GM10847 (cell line): Measurements from ENCODE around the gene ATRIP.

ENCODE experiments used
- POLR2A ChIP-seq: IDR thresholded peaks from 2 replicates; pipeline ENCODE4 v1.6.1; 2011; ENCODE audit not compliant: insufficient read length; ENCODE audit errors: extremely low read depth

The ATRIP gene

DNA sequence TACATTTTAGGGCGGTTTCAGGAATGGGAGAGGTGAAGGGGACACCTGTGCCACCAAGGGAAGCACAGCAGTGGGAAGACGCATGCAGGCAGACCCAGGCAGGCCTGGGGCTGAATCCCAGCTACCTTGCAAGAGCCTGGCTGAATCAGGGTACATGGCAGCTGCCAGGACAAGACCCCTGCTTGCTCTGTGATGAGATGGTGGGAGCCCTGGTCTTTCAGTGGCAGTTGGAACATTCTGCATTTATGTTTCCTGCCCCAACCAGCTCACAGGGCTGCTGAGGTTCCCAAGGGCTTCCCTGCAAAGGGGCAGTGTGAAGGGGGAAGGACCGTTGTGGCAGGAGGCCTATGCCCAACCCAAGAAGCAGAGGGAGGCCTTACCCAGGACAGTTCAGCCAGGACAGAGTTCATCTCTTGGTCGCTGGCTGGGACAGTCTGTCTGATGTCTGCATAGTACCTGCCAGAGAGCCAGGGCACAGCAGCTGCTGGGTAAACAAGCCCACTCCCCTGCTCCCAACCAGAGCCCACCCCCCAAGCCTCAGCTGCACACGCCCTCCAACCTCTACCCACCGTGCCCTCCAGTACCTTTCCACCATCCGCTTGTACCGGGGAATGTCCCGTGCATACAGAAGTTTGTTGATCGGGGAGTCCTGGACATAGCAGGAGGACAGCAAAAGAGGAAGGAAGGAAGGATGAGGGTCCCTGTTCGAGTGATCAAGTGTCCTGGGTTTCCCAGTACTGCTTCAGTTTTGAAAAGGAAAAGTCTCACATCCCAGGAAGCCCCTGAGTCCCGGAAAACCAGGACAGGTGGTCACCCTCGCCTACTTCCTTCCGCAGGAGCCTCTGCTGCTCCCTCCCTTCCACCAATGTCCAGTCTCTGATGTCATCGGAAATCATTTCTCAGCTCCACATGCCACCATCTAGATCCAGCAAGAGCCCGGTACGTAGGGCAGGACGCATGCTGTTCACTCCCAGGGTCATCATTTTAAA lies 39.8 kb upstream of the ATRIP start:
- TF ChIP-seq POLR2A: no peak

DNA sequence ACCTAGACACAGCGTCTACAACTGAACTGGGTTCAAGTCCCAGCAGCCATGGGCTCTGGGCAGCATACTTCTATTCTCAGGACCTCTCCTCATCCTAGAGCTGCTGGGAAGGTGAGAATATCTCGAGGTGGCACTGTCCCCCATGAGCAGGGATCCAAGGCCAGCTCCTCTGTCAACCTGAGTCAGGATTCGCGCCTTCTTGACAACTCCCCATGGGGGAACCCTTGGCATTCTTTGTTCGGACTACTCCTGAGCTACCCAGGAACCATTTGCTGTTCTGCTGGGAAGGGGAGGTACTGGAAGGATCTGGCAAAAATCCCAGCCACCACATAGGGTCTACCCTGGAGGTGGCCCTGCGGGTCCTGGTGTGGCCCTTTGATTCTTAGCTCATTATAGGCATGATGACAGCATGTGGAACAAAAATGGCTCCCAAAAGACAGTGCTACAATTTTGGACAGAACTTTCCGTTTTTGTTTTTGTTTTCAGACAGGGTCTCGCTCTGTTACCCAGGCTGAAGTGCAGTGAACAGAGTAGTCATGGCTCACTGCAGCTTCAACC lies 38.9 kb upstream of the ATRIP start:
- TF ChIP-seq POLR2A: no peak

DNA sequence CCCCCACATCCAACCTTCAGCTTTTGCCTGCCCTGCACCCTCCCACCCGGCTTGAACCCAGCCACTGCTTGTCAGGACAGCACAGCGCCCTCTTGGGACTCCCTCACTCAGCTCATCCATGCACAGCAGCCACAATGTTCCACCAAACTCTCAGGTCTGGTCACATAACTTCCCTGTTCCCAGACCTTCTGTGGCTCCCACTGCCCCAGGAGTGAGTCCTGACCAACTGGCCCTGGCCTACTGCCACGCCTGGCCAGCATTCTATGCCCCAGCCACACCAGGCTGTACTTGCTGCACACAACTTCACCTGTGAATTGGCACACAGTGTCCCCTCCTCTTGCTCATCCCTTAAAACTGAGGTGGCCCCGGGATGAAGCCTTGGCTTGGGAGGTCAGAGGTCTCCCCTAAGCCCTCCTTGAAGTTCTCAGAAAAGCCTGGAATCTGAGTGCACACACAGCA lies 37.7 kb upstream of the ATRIP start:
- no peak for TF ChIP-seq POLR2A

DNA sequence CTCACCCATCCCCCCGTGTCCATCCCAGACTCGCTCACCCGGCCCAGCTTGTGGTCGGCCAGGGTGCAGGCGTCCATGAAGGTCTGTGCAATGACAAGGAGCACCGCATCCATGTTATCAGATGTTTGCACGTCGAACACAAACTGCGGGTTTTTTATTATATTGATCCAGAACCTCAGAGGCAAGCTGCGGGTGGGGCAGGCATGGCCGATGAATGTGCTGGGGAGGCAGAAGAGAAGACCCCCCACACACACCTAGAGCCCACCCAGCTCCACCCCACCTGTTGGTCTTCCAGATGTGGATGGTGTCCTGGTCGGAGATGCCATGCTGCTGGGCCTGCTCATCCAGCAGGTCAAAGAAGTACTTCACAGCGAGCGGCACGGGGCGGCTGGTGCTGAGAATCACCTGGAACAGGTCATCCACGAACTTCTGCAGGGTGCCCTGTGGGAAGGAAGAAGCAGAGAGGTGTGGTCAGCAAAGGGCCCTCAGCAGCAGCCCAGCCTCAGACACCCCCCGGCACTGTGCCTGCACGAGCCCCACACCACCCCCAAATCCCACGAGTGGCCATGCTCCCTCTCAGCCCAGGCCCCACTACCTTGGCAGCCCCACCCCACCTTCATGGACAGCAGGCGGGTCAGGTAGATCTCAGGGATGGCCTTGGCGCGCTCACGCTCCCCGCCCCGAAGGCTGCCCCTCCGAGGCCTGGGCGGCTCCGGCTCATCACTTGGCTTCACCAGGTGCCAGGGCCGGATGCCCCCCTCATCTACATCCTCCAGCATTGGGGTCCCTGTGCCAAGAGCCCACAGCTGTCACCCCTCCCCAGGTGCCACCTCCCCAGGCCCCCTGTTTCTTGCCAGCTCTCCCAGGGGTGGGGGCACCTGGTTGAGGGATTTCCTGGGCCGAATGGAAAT lies 37.0 kb upstream of the ATRIP start:
- TF ChIP-seq POLR2A: no peak

DNA sequence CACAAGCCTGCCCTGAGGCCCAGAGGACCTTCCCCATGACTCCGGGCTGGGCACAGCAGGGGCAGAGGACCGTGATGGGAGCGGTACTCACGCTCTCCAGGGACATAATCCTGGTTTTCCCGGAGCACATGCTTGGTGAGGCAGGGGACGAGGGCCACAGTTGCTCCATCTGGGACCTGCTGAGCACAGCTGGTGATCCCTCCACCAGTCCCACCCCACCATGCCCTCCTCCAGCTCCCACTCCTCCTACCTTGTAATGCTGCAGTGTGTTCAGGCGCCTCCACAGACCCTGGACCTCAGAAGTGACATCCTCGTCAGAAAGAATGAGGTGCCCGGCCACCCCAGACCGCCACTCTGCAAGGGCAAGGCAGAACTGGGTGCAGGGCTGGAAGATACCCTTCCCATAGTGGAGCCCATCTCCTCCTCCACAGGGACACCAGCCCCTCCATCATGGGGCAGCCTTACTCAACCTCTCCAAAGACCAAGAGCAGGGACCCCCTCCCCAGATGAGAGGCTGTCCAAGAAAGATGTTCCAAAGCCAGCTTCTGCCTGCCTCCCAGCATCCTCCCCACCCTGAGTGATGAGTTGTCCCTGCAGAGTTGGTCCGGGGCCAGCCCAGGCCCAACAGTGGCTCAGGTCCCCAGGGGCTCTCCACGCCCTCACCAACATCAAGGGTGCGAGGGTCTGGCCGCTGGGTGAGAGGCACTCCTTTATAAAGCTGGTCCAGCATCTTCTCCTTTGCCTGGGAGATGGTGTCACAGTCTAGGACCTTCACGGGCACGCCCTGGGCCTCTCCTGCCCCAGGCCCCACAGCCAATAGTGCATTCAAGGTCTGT lies 36.1 kb upstream of the ATRIP start:
- TF ChIP-seq POLR2A: no peak

DNA sequence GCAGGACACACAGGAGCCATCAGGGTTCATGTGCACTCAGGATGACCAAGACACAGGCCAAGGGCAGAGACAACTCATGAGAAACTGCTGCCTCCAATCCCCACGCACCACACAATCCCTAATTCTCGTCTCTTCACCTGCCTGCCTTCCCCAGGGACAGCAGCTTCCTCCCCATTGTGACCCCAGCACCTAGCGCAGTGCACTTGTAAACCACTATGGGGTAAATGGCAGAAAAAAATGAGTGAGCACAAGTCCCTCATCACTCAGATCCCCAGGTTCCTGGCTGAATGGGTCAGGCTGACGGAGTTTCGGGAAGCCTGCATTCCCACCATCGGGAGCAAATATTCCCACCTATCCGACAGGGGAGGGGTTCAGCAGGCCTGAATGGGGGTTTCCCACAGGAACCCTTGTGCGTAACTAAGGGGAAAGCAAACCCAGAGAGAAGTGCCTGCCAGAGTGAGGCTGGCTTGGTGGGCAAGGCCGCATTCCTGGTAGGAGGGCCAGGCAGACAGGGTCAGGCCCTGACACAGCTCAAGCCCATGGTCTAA lies 35.4 kb upstream of the ATRIP start:
- no peak for TF ChIP-seq POLR2A

DNA sequence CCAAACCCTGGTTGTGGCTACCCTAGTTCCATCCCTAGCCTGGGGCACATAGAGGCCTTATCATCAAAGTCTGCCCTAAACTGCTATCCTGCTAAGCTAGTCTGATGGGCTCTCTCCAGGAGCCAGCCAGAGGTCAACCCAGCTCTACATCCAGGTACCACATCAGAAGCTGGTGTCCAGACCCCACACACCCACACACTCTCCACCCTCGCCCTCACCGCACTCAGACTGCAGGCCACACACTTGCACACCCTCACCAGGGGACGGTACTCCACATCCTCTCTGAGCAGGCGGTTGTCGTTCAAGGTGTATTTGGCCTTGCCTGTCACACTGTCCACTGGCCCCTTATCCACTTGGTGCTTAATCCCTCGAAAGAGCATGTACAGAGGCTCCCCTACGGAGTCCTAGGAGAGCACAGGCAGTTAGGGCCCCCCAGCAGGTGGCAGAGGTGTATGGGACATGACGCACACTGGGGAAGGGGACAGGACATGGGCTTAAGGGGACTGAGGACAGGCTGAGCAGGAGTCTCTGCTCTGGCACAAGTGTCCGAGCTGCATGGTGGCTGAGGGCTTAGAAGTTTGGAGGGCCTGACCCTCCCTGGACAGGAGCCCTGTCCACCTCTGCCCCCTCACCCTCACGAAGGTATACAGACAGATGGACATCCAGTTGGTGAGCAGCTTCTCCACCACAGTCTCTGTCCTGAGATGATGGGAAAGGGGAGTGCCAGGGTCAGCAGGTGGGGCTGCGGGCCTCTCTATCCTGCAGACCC lies 34.7 kb upstream of the ATRIP start:
- TF ChIP-seq POLR2A: no peak

DNA sequence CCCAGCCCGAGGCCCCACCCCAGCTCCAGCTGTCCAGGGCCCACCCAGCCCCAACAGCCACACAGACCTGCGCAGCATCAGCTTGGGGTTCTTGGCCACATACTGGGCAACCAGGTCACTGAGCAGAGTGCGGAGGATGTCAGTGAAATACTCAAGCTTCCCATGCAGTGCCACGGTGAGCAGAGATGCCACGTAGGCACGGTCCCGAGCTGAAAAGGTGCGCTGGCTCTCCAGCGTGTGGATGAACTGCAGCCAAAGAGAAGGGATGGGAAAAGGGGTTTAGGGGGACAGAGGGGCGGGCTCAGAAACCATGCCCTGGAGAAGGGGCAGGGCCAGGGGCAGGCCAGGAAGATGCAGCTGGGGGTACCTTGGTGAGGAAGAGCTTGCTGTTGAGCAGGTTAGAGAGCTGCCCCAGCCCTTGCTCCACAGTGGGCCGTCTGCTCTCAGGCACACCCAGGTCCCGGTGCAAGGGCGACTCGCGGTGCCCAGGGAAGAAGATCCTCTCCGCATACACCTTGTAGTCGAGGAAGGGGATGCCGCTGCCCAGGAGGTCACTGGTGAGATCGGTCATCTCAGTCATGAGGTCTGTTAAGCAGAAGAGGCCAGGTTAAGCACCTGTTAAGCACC lies 34.0 kb upstream of the ATRIP start:
- TF ChIP-seq POLR2A: no peak

DNA sequence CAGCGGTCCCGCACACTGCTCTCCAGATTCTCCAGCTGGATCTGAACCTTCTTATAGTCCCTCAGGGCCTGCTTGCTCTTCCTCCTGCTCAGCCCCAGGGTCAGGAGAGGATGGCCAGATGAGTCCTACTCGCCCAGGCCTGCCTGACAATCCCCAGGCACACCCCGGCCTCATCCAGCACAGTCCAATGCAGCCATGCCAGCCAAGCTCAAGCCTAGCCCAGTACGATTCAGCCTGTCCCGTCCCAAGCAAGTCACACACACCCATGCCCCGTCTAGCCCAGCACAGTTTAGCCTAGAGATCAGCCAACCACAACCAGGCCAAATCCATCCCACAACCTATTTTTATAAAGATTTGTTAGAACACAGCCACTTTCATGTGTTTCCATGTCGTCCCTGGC lies 33.5 kb upstream of the ATRIP start:
- no peak for TF ChIP-seq POLR2A

DNA sequence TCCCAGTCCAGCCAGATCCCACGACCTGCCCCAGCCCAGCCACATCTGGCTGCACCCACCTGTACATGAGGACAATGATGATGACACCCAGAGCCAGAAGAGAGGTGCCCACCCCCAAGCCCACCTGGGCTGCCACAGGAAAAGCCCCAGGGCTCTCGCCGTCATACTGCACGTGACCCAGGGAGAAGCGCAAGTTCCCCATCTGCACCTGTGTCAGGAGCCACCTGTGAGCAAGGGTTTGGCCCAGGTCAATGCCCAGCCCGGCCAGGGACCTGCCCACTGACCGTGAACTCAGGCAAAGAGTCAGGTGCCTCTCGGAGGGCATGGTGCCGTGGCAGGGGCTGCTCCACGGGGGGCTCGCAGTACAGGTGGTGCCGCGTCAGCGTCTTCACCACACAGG lies 32.9 kb upstream of the ATRIP start:
- no peak for TF ChIP-seq POLR2A

DNA sequence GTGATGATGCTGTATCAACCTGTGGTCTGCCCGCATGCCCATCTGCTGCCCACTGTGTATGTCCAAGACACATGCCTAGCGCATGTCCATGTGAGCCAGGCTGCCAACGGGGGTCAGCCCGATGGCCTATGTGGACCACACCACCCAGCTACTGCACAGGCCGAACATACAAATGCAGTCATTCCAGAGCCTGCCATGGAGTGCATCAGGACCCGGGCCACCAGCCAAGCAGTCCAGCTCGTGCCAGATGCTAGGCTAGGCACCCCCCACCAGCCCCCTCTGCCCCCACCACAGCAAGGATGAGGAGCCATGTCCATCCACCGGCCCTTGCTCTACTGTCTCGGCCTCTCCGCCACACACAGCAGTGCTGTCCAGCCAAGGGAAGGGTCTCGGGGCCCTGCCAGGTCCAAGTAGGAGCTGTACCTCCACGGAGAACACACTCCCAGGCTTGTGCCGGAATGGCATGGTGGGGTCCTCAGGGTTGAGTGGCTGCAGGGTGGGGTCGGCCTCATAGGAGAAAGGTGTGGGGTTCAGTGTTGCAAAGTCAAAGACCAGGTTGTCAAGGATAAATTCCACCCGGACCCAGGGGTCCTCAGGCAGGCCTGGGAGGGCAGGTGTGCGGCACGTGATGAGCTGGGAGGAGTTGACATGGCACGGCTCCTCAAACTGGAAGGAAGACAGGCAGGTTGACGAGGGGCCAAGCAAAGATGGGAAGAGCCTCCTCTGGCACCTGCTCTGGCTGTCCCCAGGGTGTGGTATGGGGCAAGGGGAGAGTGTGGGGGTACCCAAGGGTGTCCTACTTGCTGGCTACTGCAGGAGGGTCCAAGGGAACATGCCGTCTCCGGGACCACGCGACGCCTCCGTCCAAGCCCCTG lies 31.9 kb upstream of the ATRIP start:
- no peak for TF ChIP-seq POLR2A

DNA sequence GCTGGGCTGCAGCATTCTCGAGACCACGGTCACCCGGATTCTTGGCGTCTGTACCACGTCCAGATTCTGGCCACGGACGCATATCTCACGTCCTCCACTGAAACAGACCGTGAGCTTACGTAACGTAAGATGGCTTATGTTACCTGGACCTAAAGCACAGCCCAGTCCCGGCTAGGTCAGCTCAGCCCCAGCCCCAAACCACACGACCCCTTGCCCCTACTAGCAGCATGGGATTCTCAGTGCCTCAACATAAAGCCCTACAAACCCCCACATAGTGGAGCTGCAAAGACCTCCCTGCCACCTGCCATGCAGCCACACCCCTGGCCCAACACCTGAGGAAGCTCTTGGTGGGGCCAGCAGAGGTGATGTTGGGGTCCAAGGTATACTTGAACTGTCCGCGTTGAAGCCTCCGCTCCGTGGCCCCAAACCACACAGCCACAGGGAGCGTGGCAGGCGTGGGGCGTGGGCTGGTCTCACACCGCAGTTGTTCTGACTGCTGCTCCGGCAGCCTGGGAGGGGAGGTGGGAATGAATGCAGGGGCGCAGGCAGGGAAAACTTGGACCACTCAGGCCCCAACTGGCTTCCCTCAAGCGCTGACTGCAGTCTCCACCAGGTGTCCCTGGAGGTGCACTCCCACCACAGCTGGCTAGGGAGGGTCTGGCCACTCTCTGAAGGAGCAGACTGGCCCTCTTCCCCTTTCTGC lies 31.1 kb upstream of the ATRIP start:
- no peak for TF ChIP-seq POLR2A
